ENCODE data around the gene SRSF7.

- TF ChIP-seq PATZ1 (tag by site-specific recombination; IDR thresholded peaks at IDR 0.05) (no peak), ZNF221 (tag by site-specific recombination; IDR thresholded peaks at IDR 0.05; ENCODE audit: borderline replicate concordance) (no peak), MZF1 (tag by site-specific recombination; IDR thresholded peaks at IDR 0.05; ENCODE audit: borderline replicate concordance) (no peak), ZSCAN30 (tag by site-specific recombination; IDR thresholded peaks at IDR 0.05) (no peak), ZNF155 (tag by site-specific recombination; IDR thresholded peaks at IDR 0.05) (no peak), HIC1 (tag by site-specific recombination; IDR thresholded peaks at IDR 0.05) (no peak)
- TF ChIP-seq, protein P1, sequence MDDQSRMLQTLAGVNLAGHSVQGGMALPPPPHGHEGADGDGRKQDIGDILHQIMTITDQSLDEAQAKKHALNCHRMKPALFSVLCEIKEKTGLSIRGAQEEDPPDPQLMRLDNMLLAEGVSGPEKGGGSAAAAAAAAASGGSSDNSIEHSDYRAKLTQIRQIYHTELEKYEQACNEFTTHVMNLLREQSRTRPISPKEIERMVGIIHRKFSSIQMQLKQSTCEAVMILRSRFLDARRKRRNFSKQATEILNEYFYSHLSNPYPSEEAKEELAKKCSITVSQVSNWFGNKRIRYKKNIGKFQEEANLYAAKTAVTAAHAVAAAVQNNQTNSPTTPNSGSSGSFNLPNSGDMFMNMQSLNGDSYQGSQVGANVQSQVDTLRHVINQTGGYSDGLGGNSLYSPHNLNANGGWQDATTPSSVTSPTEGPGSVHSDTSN (CRISPR knock-in tag; IDR thresholded peaks at IDR 0.05) = no peak
- TF ChIP-seq, protein P2, sequence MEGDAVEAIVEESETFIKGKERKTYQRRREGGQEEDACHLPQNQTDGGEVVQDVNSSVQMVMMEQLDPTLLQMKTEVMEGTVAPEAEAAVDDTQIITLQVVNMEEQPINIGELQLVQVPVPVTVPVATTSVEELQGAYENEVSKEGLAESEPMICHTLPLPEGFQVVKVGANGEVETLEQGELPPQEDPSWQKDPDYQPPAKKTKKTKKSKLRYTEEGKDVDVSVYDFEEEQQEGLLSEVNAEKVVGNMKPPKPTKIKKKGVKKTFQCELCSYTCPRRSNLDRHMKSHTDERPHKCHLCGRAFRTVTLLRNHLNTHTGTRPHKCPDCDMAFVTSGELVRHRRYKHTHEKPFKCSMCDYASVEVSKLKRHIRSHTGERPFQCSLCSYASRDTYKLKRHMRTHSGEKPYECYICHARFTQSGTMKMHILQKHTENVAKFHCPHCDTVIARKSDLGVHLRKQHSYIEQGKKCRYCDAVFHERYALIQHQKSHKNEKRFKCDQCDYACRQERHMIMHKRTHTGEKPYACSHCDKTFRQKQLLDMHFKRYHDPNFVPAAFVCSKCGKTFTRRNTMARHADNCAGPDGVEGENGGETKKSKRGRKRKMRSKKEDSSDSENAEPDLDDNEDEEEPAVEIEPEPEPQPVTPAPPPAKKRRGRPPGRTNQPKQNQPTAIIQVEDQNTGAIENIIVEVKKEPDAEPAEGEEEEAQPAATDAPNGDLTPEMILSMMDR (tag by site-specific recombination; IDR thresholded peaks at IDR 0.05) = no peak
- TF ChIP-seq, protein P3, sequence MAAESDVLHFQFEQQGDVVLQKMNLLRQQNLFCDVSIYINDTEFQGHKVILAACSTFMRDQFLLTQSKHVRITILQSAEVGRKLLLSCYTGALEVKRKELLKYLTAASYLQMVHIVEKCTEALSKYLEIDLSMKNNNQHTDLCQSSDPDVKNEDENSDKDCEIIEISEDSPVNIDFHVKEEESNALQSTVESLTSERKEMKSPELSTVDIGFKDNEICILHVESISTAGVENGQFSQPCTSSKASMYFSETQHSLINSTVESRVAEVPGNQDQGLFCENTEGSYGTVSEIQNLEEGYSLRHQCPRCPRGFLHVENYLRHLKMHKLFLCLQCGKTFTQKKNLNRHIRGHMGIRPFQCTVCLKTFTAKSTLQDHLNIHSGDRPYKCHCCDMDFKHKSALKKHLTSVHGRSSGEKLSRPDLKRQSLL (tag by site-specific recombination; IDR thresholded peaks at IDR 0.05) = no peak
These were observed 11.6 kb downstream of the SRSF7 start for GRCh38 chr2:38739524-38739923.

Measured in HEK293 (cell line).